Spleen (tissue), 11 donors: Measurements from ENCODE around the gene YKT6. TPM values are rescaled to one million over a fixed set of nuclear protein-coding genes. Genes with fewer than 3 reads are reported as not detected.

Experiments used
- DNase-seq: peaks from one replicate; pipeline ENCODE4 v3.0.0-alpha.2; 2020
- H3K27ac ChIP-seq, 8 donors: fragments of 200-600 bp; sonication (generic) in 7 of 8; 1 replicate in 4 of 8; 2 replicates in 4 of 8; pipeline versions ENCODE4 v1.5.0 to v1.8.0; 2016 to 2021; ENCODE audit warnings: inconsistent platforms in 4 of 8, mild to moderate bottlenecking in 4 of 8, moderate library complexity in 1 of 8
- H3K27me3 ChIP-seq, 7 donors: fragments of 200-600 bp; sonication (generic) in 6 of 7; replicated peaks in 1 of 7; 1 replicate in 4 of 7; 2 replicates in 3 of 7; pipeline versions ENCODE4 v1.5.0 to v1.8.0; 2016 to 2021; ENCODE audit warnings: inconsistent platforms in 3 of 7, mild to moderate bottlenecking in 1 of 7
- H3K36me3 ChIP-seq, 6 donors: fragments of 200-600 bp; sonication (generic) in 5 of 6; 1 replicate in 4 of 6; 2 replicates in 2 of 6; pipeline versions ENCODE4 v1.5.0 to v1.8.0; 2016 to 2021; ENCODE audit warnings: inconsistent platforms in 2 of 6
- H3K4me1 ChIP-seq, 6 donors: fragments of 200-600 bp; sonication (generic) in 5 of 6; 1 replicate in 3 of 6; 2 replicates in 3 of 6; pipeline versions ENCODE4 v1.5.0 to v1.8.0; 2016 to 2021; ENCODE audit warnings: inconsistent platforms in 3 of 6
- H3K4me3 ChIP-seq, 8 donors: fragments of 200-600 bp; sonication (generic) in 7 of 8; 1 replicate in 4 of 8; 2 replicates in 4 of 8; pipeline versions ENCODE4 v1.5.0 to v1.8.0; 2016 to 2021; ENCODE audit warnings: inconsistent platforms in 4 of 8, mild to moderate bottlenecking in 4 of 8, moderate library complexity in 2 of 8
- H3K9me3 ChIP-seq, 8 donors: fragments of 200-600 bp; sonication (generic) in 7 of 8; 1 replicate in 4 of 8; 2 replicates in 4 of 8; pipeline versions ENCODE4 v1.5.0 to v1.8.0; 2016 to 2021; ENCODE audit warnings: inconsistent platforms in 4 of 8
- POLR2A ChIP-seq, 3 donors: fragments of 450-650 bp; IDR thresholded peaks; one replicate each; pipeline ENCODE4 v1.5.1; 2017; ENCODE audit warnings: antibody characterized with exemption in 3 of 3, mild to moderate bottlenecking in 1 of 3
- POLR2AphosphoS5 ChIP-seq, 3 donors: sonication (generic); formaldehyde crosslinking; IDR thresholded peaks; one replicate each; pipeline ENCODE4 v1.5.1; 2017; ENCODE audit warnings: antibody characterized with exemption in 3 of 3
- WGBS, 5 donors: extraction: QIAGEN DNeasy Blood & Tissue Kit in 3 of 5; methylation state at CpG; one replicate each; pipeline versions ENCODE4 v1.1.5 to v1.1.7; 2013 to 2018; 5-methylcytosine and 5-hydroxymethylcytosine counted together
- intact Hi-C: fragments of 100-400 bp; cut with DNase I; formaldehyde crosslinking; loops from one replicate; pipeline ENCODE4 v1.15.0; 2023; ENCODE audit warnings: low total_unique reads
- polyA plus RNA-seq, 3 donors: library from polyadenylated mRNA; stranded (reverse); fragments of 200-250 nt; gene quantifications; one replicate each; pipeline ENCODE4 v1.2.1, GENCODE V29; 2013
- total RNA-seq, 7 donors: library from RNA; depleted of rRNA in 3 of 7; stranded (reverse); fragments of >200 nt in 3 of 7; fragmentation: NEBNext Ultra II Directional in 4 of 7; extraction: Animal tissue kit (Norgen Biotek cat#: 25700) in 4 of 7; gene quantifications; one replicate each; pipeline versions ENCODE4 v1.1.0 to v1.2.1, GENCODE V29; 2016 to 2021
- TF ChIP-seq, protein P1 (sequence below), 11 experiments: fragments of 200-600 bp in 7 of 11; fragments of 450-650 bp in 4 of 11; sonication (generic) in 4 of 11; IDR thresholded peaks in 8 of 11; conservative IDR thresholded peaks in 3 of 11; 1 replicate in 7 of 11; 2 replicates in 4 of 11; pipeline versions ENCODE4 v1.4.0 to v1.8.0; 2016 to 2021; ENCODE audit warnings: antibody characterized with exemption in 11 of 11, inconsistent platforms in 4 of 11, mild to moderate bottlenecking in 1 of 11
- donor health status: healthy with polysubstance abuse.
- donor health status: DM: no; HTN: no; CAD: no; lungs with moderate emphysema.
- donor health status: DM: no; HTN: no; CAD: no.
- donor health status: Bipolar disorder and iron deficiency.
- donor health status: healthy.
- donor health status: DM: no; HTN: no; CAD: no.
- donor health status: DM: yes; HTN: yes; CAD: no.

The YKT6 gene
- total and polyA plus RNA-seq, 10 donors: 26.9 to 66.4 (median 55.4) TPM

DNA sequence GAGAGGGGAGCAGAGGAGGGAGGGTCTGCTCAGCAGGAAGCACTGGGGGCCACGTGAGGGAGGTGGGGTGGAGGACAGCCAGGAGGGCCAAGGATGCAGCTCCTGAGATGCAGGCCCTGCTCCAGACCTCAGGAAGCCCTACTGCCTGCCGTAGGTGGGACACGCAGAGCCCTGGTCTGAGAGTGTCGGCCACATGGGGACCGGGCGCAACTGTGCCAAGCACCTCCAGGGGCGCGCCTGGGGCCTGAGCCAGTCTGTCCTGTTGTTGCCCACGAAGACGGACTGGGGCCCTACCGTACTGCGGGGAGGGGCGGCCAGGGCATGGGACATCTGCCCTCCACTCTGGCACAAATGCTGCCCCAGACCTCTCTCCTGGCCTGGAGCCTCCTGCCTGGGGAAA, 31.6 kb downstream of the YKT6 start:
- H3K4me3 ChIP-seq: no peak overlapping the region

DNA sequence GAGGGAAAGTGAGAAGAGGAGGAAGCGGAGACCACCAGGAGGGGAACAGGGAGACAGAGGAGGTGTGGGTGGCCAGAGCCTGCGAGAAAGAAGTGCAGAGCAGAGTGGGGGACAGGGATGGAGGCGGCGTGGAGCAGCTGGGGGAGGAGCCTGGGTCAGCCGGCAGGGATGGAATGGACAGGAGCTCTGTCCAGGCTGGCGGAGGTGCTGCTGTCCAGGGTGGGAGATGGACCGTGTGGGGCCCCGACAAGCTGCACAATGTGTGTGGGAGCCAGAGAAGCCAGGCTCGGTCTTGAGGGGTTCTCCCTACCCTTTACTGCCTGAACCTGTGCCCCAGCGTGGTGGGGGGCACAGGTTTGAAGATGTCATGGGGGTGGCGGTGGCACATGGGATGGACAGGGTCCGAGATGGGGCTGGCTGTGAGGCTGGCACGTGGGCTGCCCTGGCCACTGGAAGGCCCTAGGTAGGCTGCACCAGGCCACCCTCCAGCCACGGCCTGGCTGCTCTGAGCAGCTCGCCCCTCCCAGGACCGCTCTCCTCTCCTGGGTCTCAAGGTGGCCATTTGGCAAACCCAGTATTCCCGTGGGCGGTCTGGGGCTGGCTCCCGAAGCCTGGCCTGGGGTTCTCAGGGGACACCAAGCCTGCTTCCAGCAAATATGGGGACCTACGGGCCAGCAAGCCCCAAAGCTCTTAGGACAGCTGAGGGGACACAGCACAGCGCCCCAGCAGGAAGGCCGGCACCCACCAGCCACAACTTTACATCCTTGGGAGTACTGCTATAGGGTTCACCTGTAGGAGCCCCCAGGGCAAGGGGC, 32.3 kb downstream of the YKT6 start:
- Histone ChIP-seq H3K27ac (no peak overlapping the region), H3K9me3 (no peaks in the 10 kb centered on the region), H3K27me3 (peaks cover 0 to 4% (median 0%) of the 10 kb centered on the region in 7 donors), H3K4me3 (no peak overlapping the region), H3K36me3 (no peaks in the 10 kb centered on the region), H3K4me1 (no peaks in the 10 kb centered on the region)
- TF ChIP-seq POLR2A (IDR thresholded peaks at IDR 0.05) (no peak), POLR2AphosphoS5 (IDR thresholded peaks at IDR 0.05) (no peak)
- TF ChIP-seq, protein P1, sequence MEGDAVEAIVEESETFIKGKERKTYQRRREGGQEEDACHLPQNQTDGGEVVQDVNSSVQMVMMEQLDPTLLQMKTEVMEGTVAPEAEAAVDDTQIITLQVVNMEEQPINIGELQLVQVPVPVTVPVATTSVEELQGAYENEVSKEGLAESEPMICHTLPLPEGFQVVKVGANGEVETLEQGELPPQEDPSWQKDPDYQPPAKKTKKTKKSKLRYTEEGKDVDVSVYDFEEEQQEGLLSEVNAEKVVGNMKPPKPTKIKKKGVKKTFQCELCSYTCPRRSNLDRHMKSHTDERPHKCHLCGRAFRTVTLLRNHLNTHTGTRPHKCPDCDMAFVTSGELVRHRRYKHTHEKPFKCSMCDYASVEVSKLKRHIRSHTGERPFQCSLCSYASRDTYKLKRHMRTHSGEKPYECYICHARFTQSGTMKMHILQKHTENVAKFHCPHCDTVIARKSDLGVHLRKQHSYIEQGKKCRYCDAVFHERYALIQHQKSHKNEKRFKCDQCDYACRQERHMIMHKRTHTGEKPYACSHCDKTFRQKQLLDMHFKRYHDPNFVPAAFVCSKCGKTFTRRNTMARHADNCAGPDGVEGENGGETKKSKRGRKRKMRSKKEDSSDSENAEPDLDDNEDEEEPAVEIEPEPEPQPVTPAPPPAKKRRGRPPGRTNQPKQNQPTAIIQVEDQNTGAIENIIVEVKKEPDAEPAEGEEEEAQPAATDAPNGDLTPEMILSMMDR (IDR thresholded peaks at IDR 0.05 in 8 of 11, conservative IDR thresholded peaks at IDR 0.05 in 3 of 11): no peak
- no peak for DNase-seq
- WGBS, 5 donors: 71 to 87% (median 81%) methylated on average over 18 to 22 of the region's 22 CpGs
- intact Hi-C loops: loop anchor here (10.0 kb wide), 1 partner anchor 332 kb away; no protein-coding TSS in a partner anchor

More for the DNA sequence above, 31.6 kb downstream of the YKT6 start:
- no peak for DNase-seq
- Histone ChIP-seq H3K27ac (no peak overlapping the region), H3K4me1 (no peaks in the 10 kb centered on the region), H3K36me3 (no peaks in the 10 kb centered on the region), H3K27me3 (no peaks in the 10 kb centered on the region), H3K9me3 (no peaks in the 10 kb centered on the region)
- 75 to 88% (median 84%) methylated on average over 12 to 13 of the region's 13 CpGs for WGBS, 5 donors
- intact Hi-C loops: loop anchor here (10.0 kb wide), 1 partner anchor 332 kb away; no protein-coding TSS in a partner anchor
- no peak for TF ChIP-seq POLR2A (IDR thresholded peaks at IDR 0.05)
- TF ChIP-seq, protein P1 (IDR thresholded peaks at IDR 0.05 in 8 of 11, conservative IDR thresholded peaks at IDR 0.05 in 3 of 11): no peak
- TF ChIP-seq POLR2AphosphoS5 (IDR thresholded peaks at IDR 0.05): no peak

DNA sequence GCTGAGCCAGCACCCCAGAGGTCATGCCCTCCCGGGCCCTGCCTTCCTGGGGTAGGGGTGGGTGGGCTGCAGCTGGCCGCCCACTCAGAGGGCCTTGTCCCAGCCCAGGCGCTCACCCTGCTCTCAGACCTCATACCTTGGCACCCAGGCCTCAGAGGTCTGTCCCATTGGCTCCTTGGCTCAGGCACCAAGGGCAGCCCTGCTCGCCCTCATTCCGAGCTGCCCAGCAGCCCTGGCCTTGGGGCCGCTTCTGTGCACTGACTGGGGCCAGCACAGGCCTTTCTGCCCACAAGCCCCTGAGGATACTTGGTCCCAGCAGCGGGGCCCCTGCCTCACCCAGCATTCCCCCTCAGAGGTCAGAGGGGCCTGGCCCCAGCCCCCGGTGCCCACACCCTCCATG, 34.3 kb downstream of the YKT6 start:
- WGBS, 5 donors: 81 to 92% (median 84%) methylated on average over 5 to 8 of the region's 8 CpGs
- Histone ChIP-seq H3K4me3 (no peak overlapping the region), H3K27me3 (peaks cover 0 to 14% (median 0%) of the 10 kb centered on the region in 7 donors), H3K9me3 (no peaks in the 10 kb centered on the region), H3K36me3 (no peaks in the 10 kb centered on the region), H3K27ac (no peak overlapping the region), H3K4me1 (no peaks in the 10 kb centered on the region)
- intact Hi-C loops: loop anchor here (10.0 kb wide), 1 partner anchor 330 kb away; no protein-coding TSS in a partner anchor
- no peak for DNase-seq
- TF ChIP-seq POLR2A (IDR thresholded peaks at IDR 0.05) (no peak), POLR2AphosphoS5 (IDR thresholded peaks at IDR 0.05) (no peak)
- TF ChIP-seq, protein P1 (IDR thresholded peaks at IDR 0.05 in 8 of 11, conservative IDR thresholded peaks at IDR 0.05 in 3 of 11): no peak
